Adrenal gland (tissue), 12 donors: ENCODE measurements around the gene ORM2. TPM values are rescaled to one million over a fixed set of nuclear protein-coding genes. Genes with fewer than 3 reads are reported as not detected.

Source experiments
- DNase-seq, 7 donors: peaks; one replicate each; pipeline ENCODE4 v3.0.0-alpha.2; 2019 to 2020
- H3K27ac ChIP-seq, 5 donors: fragments of 200-600 bp; sonication (generic) in 4 of 5; 1 replicate in 3 of 5; 2 replicates in 2 of 5; pipeline versions ENCODE4 v1.5.1 to v1.8.0; 2016 to 2020; ENCODE audit warnings: mild to moderate bottlenecking in 1 of 5
- H3K27me3 ChIP-seq: fragments of 200-600 bp; 2 replicates; pipeline ENCODE4 v1.8.0; 2021
- H3K36me3 ChIP-seq, 2 donors: fragments of 200-600 bp; replicated peaks in 1 of 2; 1 replicate in 1 of 2; 2 replicates in 1 of 2; pipeline versions ENCODE4 v1.5.1 to v1.8.0; 2018 to 2022
- H3K4me1 ChIP-seq, 2 donors: fragments of 200-600 bp; replicated peaks in 1 of 2; 1 replicate in 1 of 2; 2 replicates in 1 of 2; pipeline versions ENCODE4 v1.5.1 to v1.8.0; 2018 to 2021
- H3K4me3 ChIP-seq, 4 donors: fragments of 200-600 bp; sonication (generic) in 3 of 4; one replicate each; pipeline ENCODE4 v1.5.1; 2016 to 2018
- H3K9me3 ChIP-seq, 3 donors: fragments of 200-600 bp; sonication (generic) in 1 of 3; replicated peaks in 1 of 3; 1 replicate in 2 of 3; 2 replicates in 1 of 3; pipeline versions ENCODE4 v1.5.1 to v1.8.0; 2016 to 2021
- POLR2A ChIP-seq, 2 donors: fragments of 450-650 bp; IDR thresholded peaks; one replicate each; pipeline ENCODE4 v1.6.1; 2017; ENCODE audit warnings: antibody characterized with exemption in 2 of 2, mild to moderate bottlenecking in 2 of 2, moderate library complexity in 1 of 2
- WGBS, 4 donors: extraction: QIAGEN DNeasy Blood & Tissue Kit in 2 of 4; methylation state at CpG; one replicate each; pipeline versions ENCODE4 v1.1.5 to v1.1.7; 2013 to 2017; 5-methylcytosine and 5-hydroxymethylcytosine counted together
- intact Hi-C, 2 donors: fragments of 100-400 bp; cut with DNase I; formaldehyde crosslinking; loops; one replicate each; pipeline versions ENCODE4 v1.14.1 to v1.15.0; 2022 to 2023
- polyA plus RNA-seq, 3 donors: library from polyadenylated mRNA; stranded (reverse); fragments of 200-250 nt in 2 of 3; fragments of 350-450 nt in 1 of 3; fragmentation: Illumina TruSeq in 1 of 3; extraction: RNeasy Lipid Tissue Mini Kit (QIAGEN cat#74804) in 1 of 3; gene quantifications; one replicate each; pipeline ENCODE4 v1.2.3, GENCODE V29; 2013 to 2014
- total RNA-seq, 9 donors: library from RNA; depleted of rRNA in 4 of 9; stranded (reverse); fragments of >200 nt in 4 of 9; fragments of 120-200 nt in 1 of 9; fragmentation: NEBNext Ultra II Directional in 1 of 9; extraction: Animal tissue kit (Norgen Biotek cat#: 25700) in 1 of 9; gene quantifications; one replicate each; pipeline versions ENCODE4 v1.1.0 to v1.2.4, GENCODE V29; 2013 to 2023
- TF ChIP-seq, protein P1 (sequence below), 6 experiments: fragments of 450-650 bp in 4 of 6; fragments of 200-600 bp in 2 of 6; sonication (generic) in 1 of 6; IDR thresholded peaks; 1 replicate in 5 of 6; 2 replicates in 1 of 6; pipeline versions ENCODE4 v1.5.1 to v1.8.0; 2016 to 2021; ENCODE audit warnings: antibody characterized with exemption in 6 of 6, mild to moderate bottlenecking in 2 of 6, moderate library complexity in 1 of 6
- donor health status: healthy with polysubstance abuse.
- donor health status: Bipolar disorder and iron deficiency.
- donor health status: DM: yes; HTN: yes; CAD: no.
- donor health status: DM: no; HTN: no; CAD: no.
- donor health status: DM: no; HTN: no; CAD: no.
- donor health status: DM: yes; HTN: yes; CAD: no.

Gene ORM2
- total and polyA plus RNA-seq, 12 donors = 0.60 to 16.2 (median 1.8) TPM; not detected in 3

DNA sequence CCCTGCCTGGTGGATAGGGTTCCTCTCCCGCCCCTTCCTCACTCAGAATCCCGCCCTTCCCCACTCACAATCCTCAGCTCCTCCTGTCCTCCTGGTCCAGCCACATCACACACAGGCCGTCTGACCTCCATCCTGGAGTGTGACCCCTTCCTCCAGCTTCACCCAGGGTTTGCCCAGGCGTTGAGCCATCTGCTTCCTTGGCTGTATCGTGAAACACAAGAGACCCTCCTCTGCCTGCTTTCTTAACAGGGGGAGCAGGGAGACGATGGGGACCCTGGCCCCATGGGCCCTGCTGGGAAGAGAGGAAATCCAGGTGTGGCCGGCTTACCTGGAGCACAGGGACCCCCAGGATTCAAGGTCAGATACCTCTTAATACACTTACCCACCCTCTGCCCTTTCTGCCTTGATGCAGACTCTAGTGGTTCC is 39.1 kb upstream of the ORM2 start:
- Histone ChIP-seq H3K9me3 (peaks cover 0 to 5% (median 0%) of the 10 kb centered on the region in 3 donors), H3K36me3 (peaks cover 0 to 6% of the 10 kb centered on the region in 2 donors), H3K4me1 (peaks cover 0 to 2% of the 10 kb centered on the region in 2 donors), H3K4me3 (no peak overlapping the region), H3K27ac (no peak overlapping the region), H3K27me3 (no peaks in the 10 kb centered on the region)
- TF ChIP-seq, protein P1, sequence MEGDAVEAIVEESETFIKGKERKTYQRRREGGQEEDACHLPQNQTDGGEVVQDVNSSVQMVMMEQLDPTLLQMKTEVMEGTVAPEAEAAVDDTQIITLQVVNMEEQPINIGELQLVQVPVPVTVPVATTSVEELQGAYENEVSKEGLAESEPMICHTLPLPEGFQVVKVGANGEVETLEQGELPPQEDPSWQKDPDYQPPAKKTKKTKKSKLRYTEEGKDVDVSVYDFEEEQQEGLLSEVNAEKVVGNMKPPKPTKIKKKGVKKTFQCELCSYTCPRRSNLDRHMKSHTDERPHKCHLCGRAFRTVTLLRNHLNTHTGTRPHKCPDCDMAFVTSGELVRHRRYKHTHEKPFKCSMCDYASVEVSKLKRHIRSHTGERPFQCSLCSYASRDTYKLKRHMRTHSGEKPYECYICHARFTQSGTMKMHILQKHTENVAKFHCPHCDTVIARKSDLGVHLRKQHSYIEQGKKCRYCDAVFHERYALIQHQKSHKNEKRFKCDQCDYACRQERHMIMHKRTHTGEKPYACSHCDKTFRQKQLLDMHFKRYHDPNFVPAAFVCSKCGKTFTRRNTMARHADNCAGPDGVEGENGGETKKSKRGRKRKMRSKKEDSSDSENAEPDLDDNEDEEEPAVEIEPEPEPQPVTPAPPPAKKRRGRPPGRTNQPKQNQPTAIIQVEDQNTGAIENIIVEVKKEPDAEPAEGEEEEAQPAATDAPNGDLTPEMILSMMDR (IDR thresholded peaks at IDR 0.05) = no peak
- TF ChIP-seq POLR2A (IDR thresholded peaks at IDR 0.05) = no peak
- intact Hi-C loops = loop anchor here in 1 of 2 donors (2.0 kb wide), 1 partner anchor 136 kb away; the partner anchor contains the start of gene COL27A1
- DNase-seq = peak in 3 of 7 donors; percentile 6 to 11 (median 9)
- WGBS, 4 donors = 61 to 68% (median 63%) methylated on average over 6 to 7 of the region's 7 CpGs

DNA sequence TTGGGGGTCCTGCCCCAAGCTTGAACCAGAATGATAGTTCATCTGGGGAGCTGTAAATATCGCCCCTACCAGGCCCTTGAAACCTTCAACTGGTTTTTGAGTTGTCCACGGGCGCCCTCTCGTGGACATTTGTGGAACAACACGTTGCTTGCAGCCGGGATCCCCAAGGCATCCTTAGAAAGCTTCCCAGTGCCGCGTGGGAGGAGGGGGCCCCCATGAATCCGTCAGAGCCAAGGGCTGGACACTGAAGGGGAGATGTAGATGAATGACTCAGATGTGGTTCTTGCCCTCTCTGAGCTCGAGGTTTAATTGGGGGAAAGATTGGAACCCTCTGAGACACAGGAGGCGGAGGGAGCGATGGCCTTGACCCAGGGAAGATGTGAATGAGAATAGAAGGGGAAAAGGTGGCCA is 38.6 kb upstream of the ORM2 start:
- Histone ChIP-seq H3K27me3 (no peaks in the 10 kb centered on the region), H3K4me1 (no peaks in the 10 kb centered on the region), H3K9me3 (peaks cover 0 to 5% (median 0%) of the 10 kb centered on the region in 3 donors), H3K36me3 (peaks cover 0 to 11% of the 10 kb centered on the region in 2 donors), H3K27ac (no peak overlapping the region), H3K4me3 (no peak overlapping the region)
- peak; percentile 59 to 91 (median 72) for DNase-seq
- intact Hi-C loops = loop anchor here in 1 of 2 donors (2.0 kb wide), 1 partner anchor 136 kb away; the partner anchor contains the start of gene COL27A1
- WGBS, 4 donors = 16 to 24% (median 17%) methylated on average over 8 to 12 of the region's 12 CpGs
- TF ChIP-seq, protein P1 (IDR thresholded peaks at IDR 0.05) = peak; percentile 77 to 95 (median 92)
- TF ChIP-seq POLR2A (IDR thresholded peaks at IDR 0.05) = no peak

DNA sequence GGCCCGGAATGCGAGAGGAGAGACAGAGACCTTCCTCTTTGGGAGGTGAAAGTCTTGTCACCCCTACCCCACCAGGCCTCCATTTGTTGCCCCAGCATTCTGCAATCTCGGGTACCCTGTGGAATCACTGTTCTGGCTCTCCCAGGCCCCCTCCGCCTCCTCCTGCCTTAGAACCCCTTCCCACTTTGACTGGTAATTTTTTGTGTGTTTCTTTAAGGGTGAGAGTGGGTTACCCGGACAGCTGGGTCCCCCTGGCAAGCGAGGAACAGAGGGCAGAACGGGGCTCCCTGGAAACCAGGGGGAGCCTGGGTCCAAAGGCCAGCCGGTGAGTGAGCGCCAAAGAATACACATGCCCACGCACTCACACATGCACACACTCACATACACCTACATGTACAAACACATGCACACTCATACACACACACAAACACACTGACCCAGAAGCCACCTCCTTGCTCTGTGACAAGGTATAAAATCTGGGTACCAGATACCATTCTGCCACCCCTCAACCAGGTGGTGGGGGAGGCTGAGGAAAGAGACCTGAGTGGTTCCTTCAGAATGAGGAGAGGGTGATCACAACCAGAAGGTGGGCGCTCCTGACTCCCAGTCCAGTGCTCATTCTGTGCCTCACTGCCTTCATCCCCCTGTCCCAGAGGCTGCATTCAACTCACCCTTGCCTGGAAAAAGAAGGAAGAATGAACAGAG is 37.6 kb upstream of the ORM2 start:
- Histone ChIP-seq H3K4me1 (no peaks in the 10 kb centered on the region), H3K4me3 (no peak overlapping the region), H3K27me3 (no peaks in the 10 kb centered on the region), H3K27ac (no peak overlapping the region), H3K36me3 (peaks cover 0 to 15% of the 10 kb centered on the region in 2 donors), H3K9me3 (peaks cover 0 to 5% (median 0%) of the 10 kb centered on the region in 3 donors)
- WGBS, 4 donors = 82 to 84% (median 83%) methylated on average over 11 of the region's 11 CpGs
- TF ChIP-seq POLR2A (IDR thresholded peaks at IDR 0.05) = no peak
- TF ChIP-seq, protein P1 (IDR thresholded peaks at IDR 0.05) = no peak
- intact Hi-C loops = loop anchor here in 1 of 2 donors (2.0 kb wide), 1 partner anchor 137 kb away; the partner anchor contains the start of gene COL27A1
- peak in 6 of 7 donors; percentile 2 to 28 (median 9) for DNase-seq

DNA sequence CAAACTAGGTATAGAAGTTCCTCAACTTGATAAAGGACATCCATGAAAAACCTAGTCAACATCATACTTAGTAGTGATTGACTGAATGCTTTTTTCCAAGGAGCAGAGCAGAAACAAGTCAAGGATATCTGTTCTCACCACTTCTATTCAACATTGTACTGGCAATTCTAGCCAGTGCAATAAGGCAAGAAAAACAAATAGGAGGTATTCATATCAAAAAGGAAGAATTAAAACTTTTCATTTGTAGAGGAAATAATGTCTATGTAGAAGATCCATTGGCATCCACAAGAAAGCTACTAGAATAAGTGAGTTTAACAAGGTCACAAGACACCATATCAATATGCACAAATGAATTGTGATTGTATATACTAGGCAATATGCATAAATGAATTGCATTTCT is 35.0 kb upstream of the ORM2 start:
- H3K27ac ChIP-seq = no peak overlapping the region
- no peak for DNase-seq
- peaks cover 0 to 5% (median 0%) of the 10 kb centered on the region in 3 donors for H3K9me3 ChIP-seq
- TF ChIP-seq, protein P1 (IDR thresholded peaks at IDR 0.05) = no peak
- no peak for TF ChIP-seq POLR2A (IDR thresholded peaks at IDR 0.05)
- no peak overlapping the region for H3K4me3 ChIP-seq
- no peaks in the 10 kb centered on the region for H3K27me3 ChIP-seq
- H3K4me1 ChIP-seq = no peaks in the 10 kb centered on the region
- intact Hi-C loops = no loop called here
- H3K36me3 ChIP-seq = peaks cover 0 to 15% of the 10 kb centered on the region in 2 donors
